Liver (tissue), 3 donors: Measurements from ENCODE around the gene PHF21B.

Source experiments
- CTCF ChIP-seq: fragments of 150-350 bp; IDR thresholded peaks from 2 replicates; pipeline ENCODE4 v1.5.1; 2017; ENCODE audit warnings: improper control_type of control experiment, low read depth, low read length; ENCODE audit not compliant: missing input control
- EGR1 ChIP-seq, 2 donors: IDR thresholded peaks; 2 replicates each; pipeline ENCODE4 v1.6.1; 2016 to 2018; ENCODE audit warnings: antibody characterized with exemption in 2 of 2, low read depth in 2 of 2
- MAX ChIP-seq: IDR thresholded peaks from 2 replicates; pipeline ENCODE4 v1.6.1; 2016; ENCODE audit warnings: antibody characterized with exemption
- NR2F2 ChIP-seq: IDR thresholded peaks from 2 replicates; pipeline ENCODE4 v1.6.1; 2016; ENCODE audit warnings: antibody characterized with exemption
- TAF1 ChIP-seq: conservative IDR thresholded peaks from 2 replicates; pipeline ENCODE4 v1.6.1; 2016; ENCODE audit warnings: antibody characterized with exemption, mild to moderate bottlenecking
- YY1 ChIP-seq: IDR thresholded peaks from 2 replicates; pipeline ENCODE4 v1.6.1; 2016; ENCODE audit warnings: antibody characterized with exemption, mild to moderate bottlenecking
- donor health status: healthy.
- donor health status: healthy.

- TF ChIP-seq CTCF (no peak), MAX (no peak), EGR1 (IDR thresholded peaks at IDR 0.05; ENCODE audit: low read depth in 2 of 2) (no peak), NR2F2 (no peak), TAF1 (no peak), YY1 (no peak)
Observed at GRCh38 chr22:44913198-44913983, 96.4 kb downstream of the PHF21B start.
